Measurements from ENCODE around the gene GPC5.

GPC5 gene

GRCh38 chr13:92074658-92075057, 676.2 kb downstream of the GPC5 start:
- no peak for DNase-seq

- no peak for DNase-seq
Observed at GRCh38 chr13:92097337-92097903, 699.0 kb downstream of the GPC5 start.

GRCh38 chr13:92101801-92102200, 703.4 kb downstream of the GPC5 start:
- DNase-seq: no peak

DNA sequence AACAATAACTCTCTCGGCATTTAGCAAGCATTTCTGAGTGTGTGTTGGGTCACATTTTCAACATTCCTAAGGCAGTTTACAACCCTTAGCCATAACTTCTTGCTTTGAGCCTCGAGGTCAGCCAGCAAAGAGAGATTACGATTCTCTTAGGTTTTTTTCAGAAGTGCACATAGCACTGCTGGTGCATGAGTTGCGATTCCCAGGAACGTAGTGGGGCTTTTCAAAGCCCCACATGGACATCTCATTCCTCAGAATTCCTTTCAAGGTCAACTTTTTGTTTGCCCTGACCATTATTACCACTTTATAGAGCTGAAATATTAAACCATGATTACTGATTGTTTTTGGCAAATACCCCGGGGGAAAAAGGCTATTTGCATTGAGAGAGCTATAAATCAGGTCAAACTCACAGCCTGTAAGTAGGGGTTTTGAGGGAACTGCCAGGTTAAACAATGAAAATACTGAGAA, 705.3 kb downstream of the GPC5 start:
- DNase-seq: no peak

GRCh38 chr13:92122186-92122853, 723.9 kb downstream of the GPC5 start:
- DNase-seq: no peak

- DNase-seq: no peak
Observed at GRCh38 chr13:92126399-92126798, 728.0 kb downstream of the GPC5 start.

DNA sequence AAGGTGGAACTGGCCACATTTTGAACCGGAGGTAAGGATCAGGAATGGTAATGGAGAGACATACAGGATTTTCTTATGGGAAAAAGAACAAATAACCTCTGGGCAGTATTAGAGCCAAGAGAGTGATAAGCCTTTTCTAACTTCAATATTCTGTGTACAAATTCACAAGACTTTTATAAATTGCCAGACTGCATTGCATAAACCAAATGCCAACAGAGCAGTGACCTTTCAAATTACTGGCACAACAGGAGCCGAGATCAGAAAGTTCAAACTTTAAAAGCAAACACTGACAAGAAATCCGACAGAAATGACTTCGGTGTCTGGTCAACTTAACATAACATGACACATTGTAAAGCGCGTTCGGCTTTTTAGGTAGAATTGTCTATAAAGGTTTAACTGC, 737.1 kb downstream of the GPC5 start:
- no peak for DNase-seq

DNA sequence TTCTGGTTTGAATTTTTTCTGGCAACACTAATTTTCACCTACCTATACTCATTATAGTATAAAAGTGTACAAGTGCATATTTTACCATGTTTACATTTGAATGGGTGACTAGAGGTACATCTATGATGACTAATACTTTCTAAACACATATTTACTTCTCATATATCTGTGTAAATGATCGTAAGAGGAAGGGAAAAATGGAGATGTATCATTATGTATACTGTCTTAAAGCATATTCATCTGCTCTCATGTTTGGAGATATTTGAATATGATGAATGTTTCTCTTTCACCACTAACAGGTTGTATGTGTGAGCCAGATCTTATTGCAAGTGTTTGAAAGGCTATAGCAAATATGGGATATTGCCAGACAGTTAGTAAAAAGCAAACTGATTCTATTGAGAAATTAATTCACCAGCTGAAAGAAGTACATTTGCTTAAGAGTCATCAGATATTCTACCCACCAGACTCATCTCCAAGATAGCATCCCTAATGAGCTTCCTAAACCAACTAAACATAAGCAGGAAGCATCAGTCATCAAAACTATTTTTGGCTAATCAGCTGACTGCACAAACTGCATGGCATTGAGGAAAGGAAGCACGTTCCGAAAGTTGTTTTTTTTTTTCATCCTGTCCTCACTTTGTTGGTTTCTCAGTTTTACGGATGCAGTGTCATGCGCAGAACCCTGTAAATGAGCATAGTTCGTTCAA, 738.2 kb downstream of the GPC5 start:
- DNase-seq: no peak

DNA sequence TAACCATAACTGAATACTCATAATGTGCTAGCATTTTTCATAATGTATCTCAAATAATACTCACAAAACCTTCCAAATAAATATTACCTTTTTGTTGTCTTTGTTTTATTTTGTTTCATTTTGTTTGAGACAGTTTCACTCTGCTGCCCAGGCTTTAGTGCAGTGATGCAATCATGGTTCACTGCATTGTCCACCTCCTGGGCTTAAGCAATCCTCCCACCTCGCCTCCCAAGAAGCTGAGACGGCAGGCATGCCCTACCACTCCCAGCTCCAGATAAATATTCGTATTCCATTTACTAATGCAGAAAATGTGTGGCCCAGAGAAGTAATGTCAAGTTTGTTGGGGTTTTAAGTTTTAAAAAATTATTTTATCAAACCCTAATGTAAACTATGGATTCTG, 739.1 kb downstream of the GPC5 start:
- no peak for DNase-seq

- no peak for DNase-seq
Observed at GRCh38 chr13:92143766-92144165, 745.3 kb downstream of the GPC5 start.

DNA sequence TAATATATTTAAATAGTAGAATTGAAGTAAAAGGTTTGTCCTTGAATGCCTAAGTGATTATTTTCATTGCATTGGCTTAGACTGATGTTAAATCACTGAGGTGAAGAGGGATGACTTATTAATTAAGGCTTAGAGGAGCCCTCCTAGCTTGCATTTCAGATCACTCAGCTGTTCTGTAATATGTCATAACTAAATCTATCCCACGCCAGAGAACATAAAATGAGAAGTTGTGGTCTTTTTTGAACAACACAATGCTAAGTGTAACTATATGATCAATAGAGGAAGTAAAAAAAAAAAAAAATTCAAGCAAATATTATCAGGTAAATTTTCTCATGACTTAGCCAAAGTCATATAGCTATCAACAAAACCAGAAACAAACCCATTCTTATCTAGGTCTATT, 752.2 kb downstream of the GPC5 start:
- no peak for DNase-seq

DNA sequence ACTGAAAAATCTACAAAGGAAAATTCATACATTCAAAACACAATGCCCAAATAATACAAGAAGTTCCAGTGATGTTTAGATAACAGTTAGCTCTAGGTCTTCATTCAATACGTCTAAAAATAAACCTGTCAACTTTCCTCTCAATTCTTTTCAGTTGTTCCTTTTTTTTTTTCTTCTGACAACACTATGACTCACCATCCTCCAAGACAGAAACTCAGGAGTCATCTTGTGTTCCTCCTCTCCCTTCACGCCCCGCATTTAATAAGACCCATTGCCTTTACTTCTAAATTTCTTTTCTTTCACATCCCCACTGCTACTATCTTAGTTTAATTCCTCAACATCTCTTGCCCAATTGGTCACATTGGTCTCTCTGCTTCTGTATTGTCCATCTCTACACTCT, 759.9 kb downstream of the GPC5 start:
- DNase-seq: no peak

GRCh38 chr13:92164822-92165221, 766.4 kb downstream of the GPC5 start:
- no peak for DNase-seq

DNA sequence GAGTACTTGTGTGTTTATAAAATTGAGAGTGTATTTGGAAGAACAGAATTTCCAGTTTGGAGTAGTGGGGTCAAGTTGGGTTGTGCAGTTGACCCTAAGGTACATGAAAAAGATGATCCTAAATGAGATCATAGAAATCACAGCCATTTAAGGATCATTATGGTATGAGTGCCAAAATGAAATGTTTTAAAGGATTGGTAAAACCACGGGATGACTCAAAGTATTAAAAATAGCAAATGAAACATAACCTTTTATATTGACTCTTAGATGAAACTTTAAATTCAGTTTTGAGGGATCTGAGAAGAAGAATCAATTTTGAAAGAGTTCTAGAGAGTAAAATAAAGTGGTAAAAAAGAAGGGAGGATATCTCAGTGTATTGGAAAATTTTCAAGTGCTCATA, 773.8 kb downstream of the GPC5 start:
- DNase-seq: no peak

DNA sequence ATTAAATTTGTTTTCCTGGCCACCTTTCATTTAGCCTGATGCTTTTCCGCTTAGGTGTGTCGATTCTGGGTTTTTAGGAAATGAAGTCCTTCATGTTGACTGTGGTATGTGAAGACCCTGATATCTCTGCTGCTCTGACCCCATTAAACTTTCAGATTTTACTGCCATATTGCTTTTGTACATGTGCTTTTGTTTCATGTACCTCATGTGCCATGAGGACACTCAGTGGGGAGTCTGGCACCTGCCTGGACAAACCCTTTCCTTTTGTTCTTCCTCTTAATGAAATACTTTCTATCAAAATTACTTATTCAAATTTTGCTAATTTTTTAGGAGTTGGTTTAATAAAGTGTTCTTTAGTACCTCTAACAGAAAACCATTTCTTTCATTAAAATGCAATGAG, 774.8 kb downstream of the GPC5 start:
- DNase-seq: no peak

- DNase-seq: no peak
Observed at GRCh38 chr13:92175330-92175729, 776.9 kb downstream of the GPC5 start.

DNA sequence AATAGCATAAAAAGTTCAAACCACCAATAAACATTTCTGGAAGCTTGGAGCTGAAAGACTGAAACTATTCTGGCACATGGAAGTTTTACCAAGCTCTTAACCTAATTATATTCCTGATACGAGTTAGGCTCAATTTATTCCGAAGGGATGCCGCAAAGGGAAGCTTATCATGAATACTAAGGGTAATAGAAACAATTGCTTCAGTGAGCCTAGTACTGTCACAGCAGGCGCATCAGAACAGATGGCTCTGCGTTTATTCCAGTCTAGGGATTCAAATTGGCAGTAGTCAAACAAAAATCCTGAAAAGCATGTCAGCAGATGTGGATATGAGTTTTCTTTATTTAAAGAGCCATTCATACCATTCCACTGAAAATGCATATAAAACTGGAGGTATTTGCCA, 779.5 kb downstream of the GPC5 start:
- DNase-seq: no peak

- no peak for DNase-seq
Observed at GRCh38 chr13:92179223-92179622, 780.8 kb downstream of the GPC5 start.

- no peak for DNase-seq
Observed at GRCh38 chr13:92187378-92187989, 789.1 kb downstream of the GPC5 start.

DNA sequence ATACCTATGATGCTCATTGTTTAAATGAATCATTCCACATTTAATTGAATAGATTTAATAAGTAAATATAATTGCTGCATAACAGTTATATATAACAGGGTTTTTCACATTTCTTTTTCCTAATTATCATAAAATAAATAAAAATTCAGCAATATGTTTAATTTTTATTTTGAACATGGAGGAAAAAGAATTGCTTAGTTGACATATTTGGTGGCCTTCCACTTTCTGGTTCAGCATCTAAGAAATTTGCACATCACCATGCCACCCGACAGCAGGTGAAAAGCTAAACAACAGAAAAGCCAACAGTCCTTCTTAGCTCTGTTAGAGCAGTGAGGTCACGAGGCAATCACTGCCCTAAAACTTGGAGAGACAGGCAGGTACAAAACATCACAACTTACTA, 790.2 kb downstream of the GPC5 start:
- no peak for DNase-seq

- DNase-seq: no peak
Observed at GRCh38 chr13:92196591-92197256, 798.3 kb downstream of the GPC5 start.

DNA sequence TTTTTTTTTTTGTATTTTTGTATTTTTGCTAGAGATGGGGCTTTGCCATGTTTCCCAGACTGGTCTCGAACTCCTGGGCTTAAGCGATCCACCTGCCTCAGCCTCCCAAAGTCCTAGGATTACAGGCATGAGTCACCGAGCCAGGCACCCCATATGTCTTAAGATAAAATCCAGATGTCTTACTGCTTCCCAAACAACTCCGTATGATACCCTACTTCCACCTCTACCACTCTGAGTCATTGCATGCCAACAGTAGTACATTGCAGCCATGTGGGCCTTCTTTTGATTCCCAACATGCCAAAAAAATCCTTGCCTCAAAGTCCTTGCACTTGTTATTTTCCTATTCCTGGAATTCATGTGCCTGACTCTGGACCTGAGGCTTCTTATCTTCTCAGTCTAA, 799.2 kb downstream of the GPC5 start:
- no peak for DNase-seq

GRCh38 chr13:92218615-92219014, 820.2 kb downstream of the GPC5 start:
- DNase-seq: no peak

All from activated T-cell treated with anti-CD3 and anti-CD28 coated beads for 4 hours (primary cell).